Esophagus muscularis mucosa (tissue), 4 donors: Measurements from ENCODE around the gene CD37. TPM values are rescaled to one million over a fixed set of nuclear protein-coding genes. Genes with fewer than 3 reads are reported as not detected.

Experiments
- DNase-seq: peaks from one replicate; pipeline ENCODE4 v3.0.0-alpha.2; 2017; ENCODE audit errors: extremely low spot score
- H3K27ac ChIP-seq, 4 donors: fragments of 200-600 bp; sonication (generic); replicated peaks in 1 of 4; 1 replicate in 3 of 4; 2 replicates in 1 of 4; pipeline ENCODE4 v1.5.1; 2016 to 2019; ENCODE audit warnings: mild to moderate bottlenecking in 1 of 4
- H3K27me3 ChIP-seq, 4 donors: fragments of 200-600 bp; sonication (generic); one replicate each; pipeline versions ENCODE4 v1.5.1 to v1.6.0; 2016 to 2019
- H3K36me3 ChIP-seq, 4 donors: fragments of 200-600 bp; sonication (generic); one replicate each; pipeline ENCODE4 v1.5.1; 2016 to 2019
- H3K4me1 ChIP-seq, 4 donors: fragments of 200-600 bp; sonication (generic); one replicate each; pipeline ENCODE4 v1.5.1; 2016 to 2019
- H3K4me3 ChIP-seq, 4 donors: fragments of 200-600 bp; sonication (generic); 1 replicate in 2 of 4; 2 replicates in 2 of 4; pipeline ENCODE4 v1.5.1; 2016 to 2019; ENCODE audit warnings: mild to moderate bottlenecking in 4 of 4, moderate library complexity in 1 of 4
- H3K9me3 ChIP-seq, 4 donors: fragments of 200-600 bp; sonication (generic); 1 replicate in 3 of 4; 2 replicates in 1 of 4; pipeline ENCODE4 v1.5.1; 2016 to 2019
- CTCF ChIP-seq, 3 experiments: fragments of 200-600 bp in 2 of 3; fragments of 450-650 bp in 1 of 3; sonication (generic) in 2 of 3; IDR thresholded peaks; one replicate each; pipeline ENCODE4 v1.5.1; 2017 to 2019; ENCODE audit warnings: antibody characterized with exemption in 3 of 3, mild to moderate bottlenecking in 2 of 3, moderate library complexity in 1 of 3
- EP300 ChIP-seq: sonication (generic); formaldehyde crosslinking; IDR thresholded peaks from one replicate; pipeline ENCODE4 v1.6.1; 2017; ENCODE audit warnings: antibody characterized with exemption
- POLR2A ChIP-seq: fragments of 450-650 bp; IDR thresholded peaks from one replicate; pipeline ENCODE4 v1.6.1; 2017; ENCODE audit warnings: antibody characterized with exemption, moderate library complexity, mild to moderate bottlenecking, low read depth
- POLR2AphosphoS5 ChIP-seq, 2 donors: sonication (generic); formaldehyde crosslinking; IDR thresholded peaks; one replicate each; pipeline ENCODE4 v1.6.1; 2017; ENCODE audit warnings: antibody characterized with exemption in 2 of 2
- WGBS: methylation state at CpG from one replicate; pipeline ENCODE4 v1.1.5; 2018; 5-methylcytosine and 5-hydroxymethylcytosine counted together
- intact Hi-C: fragments of 100-400 bp; cut with DNase I; formaldehyde crosslinking; loops from one replicate; pipeline ENCODE4 v1.15.1; 2023
- total RNA-seq, 4 donors: library from RNA; depleted of rRNA; stranded (reverse); fragments of >200 nt; gene quantifications; one replicate each; pipeline versions ENCODE4 v1.1.0 to v1.2.1, GENCODE V29; 2016

Gene CD37
- total RNA-seq, 4 donors from 2014 or later, result 8.0 to 22.4 (median 11.6) TPM

GRCh38 chr19:49349567-49349966 is 14.4 kb downstream of the CD37 start:
- intact Hi-C loops, result no loop called here

GRCh38 chr19:49355909-49356353 is 20.7 kb downstream of the CD37 start:
- peaks cover 14 to 51% (median 43%) of the 10 kb centered on the region in 4 donors for H3K4me1 ChIP-seq
- no peak for DNase-seq
- H3K36me3 ChIP-seq, result peaks cover 42 to 86% (median 78%) of the 10 kb centered on the region in 4 donors
- no peak overlapping the region for H3K4me3 ChIP-seq
- intact Hi-C loops, result no loop called here
- no peaks in the 10 kb centered on the region for H3K27me3 ChIP-seq
- TF ChIP-seq EP300, result no peak
- no peak for TF ChIP-seq CTCF (IDR thresholded peaks at IDR 0.05)
- no peak for TF ChIP-seq POLR2A
- no peak for TF ChIP-seq POLR2AphosphoS5 (IDR thresholded peaks at IDR 0.05)
- peak overlapping the region; percentile 42 to 76 (median 61) for H3K27ac ChIP-seq
- no peaks in the 10 kb centered on the region for H3K9me3 ChIP-seq
- WGBS, result 52% methylated on average over 11 of the region's 12 CpGs

More at GRCh38 chr19:49349567-49349966, 14.4 kb downstream of the CD37 start:
- no peaks in the 10 kb centered on the region for H3K9me3 ChIP-seq
- WGBS, result 95% methylated on average over 2 of the region's 2 CpGs
- no peaks in the 10 kb centered on the region for H3K4me1 ChIP-seq
- H3K27me3 ChIP-seq, result no peaks in the 10 kb centered on the region
- no peak overlapping the region for H3K27ac ChIP-seq
- H3K36me3 ChIP-seq, result peaks cover 74 to 100% (median 95%) of the 10 kb centered on the region in 4 donors
- no peak overlapping the region for H3K4me3 ChIP-seq
- TF ChIP-seq POLR2AphosphoS5 (IDR thresholded peaks at IDR 0.05), result no peak
- TF ChIP-seq CTCF (IDR thresholded peaks at IDR 0.05), result no peak
- no peak for TF ChIP-seq POLR2A
- TF ChIP-seq EP300, result no peak
- DNase-seq, result no peak

- no peak for DNase-seq
- Histone ChIP-seq H3K36me3 (peaks cover 38 to 82% (median 73%) of the 10 kb centered on the region in 4 donors), H3K27me3 (no peaks in the 10 kb centered on the region), H3K27ac (peak overlapping the region; percentile 42 to 76 (median 61)), H3K4me1 (peaks cover 14 to 55% (median 48%) of the 10 kb centered on the region in 4 donors), H3K9me3 (no peaks in the 10 kb centered on the region), H3K4me3 (peak overlapping the region in 1 of 4 donors; percentile 7)
- TF ChIP-seq POLR2AphosphoS5 (IDR thresholded peaks at IDR 0.05) (no peak), EP300 (no peak), CTCF (IDR thresholded peaks at IDR 0.05) (no peak), POLR2A (no peak)
- WGBS, result 65% methylated on average over 7 of the region's 7 CpGs
- intact Hi-C loops, result no loop called here
Measured at GRCh38 chr19:49356382-49356781, 21.2 kb downstream of the CD37 start.

GRCh38 chr19:49357186-49357585 is 22.0 kb downstream of the CD37 start:
- Histone ChIP-seq H3K27ac (peak overlapping the region; percentile 42 to 76 (median 61)), H3K4me3 (no peak overlapping the region), H3K4me1 (peaks cover 14 to 55% (median 48%) of the 10 kb centered on the region in 4 donors), H3K9me3 (no peaks in the 10 kb centered on the region), H3K36me3 (peaks cover 30 to 74% (median 66%) of the 10 kb centered on the region in 4 donors), H3K27me3 (no peaks in the 10 kb centered on the region)
- WGBS, result 85% methylated on average over 9 of the region's 9 CpGs
- TF ChIP-seq POLR2AphosphoS5 (IDR thresholded peaks at IDR 0.05) (no peak), POLR2A (no peak), CTCF (IDR thresholded peaks at IDR 0.05) (no peak), EP300 (no peak)
- no peak for DNase-seq
- intact Hi-C loops, result no loop called here
